HepG2 (cell line): ENCODE measurements around the gene NPC1. TPM values are rescaled to one million over a fixed set of nuclear protein-coding genes. Genes with fewer than 3 reads are reported as not detected.

Experiments
- ATAC-seq: fragments of 200-7000 bp; cut with Tn5 transposase; 3 replicates; pipeline ENCODE4 v1.9.1; 2020; ENCODE audit warnings: mild to moderate bottlenecking, moderate library complexity
- BruUV-seq: library from RNA; stranded (reverse); fragments of 400-500 nt; replicated peaks from 2 replicates; lab custom pipeline; 2021; lab: Mats Ljungman, UMichigan
- CTCF ChIA-PET: fragments of 300-600 bp; formaldehyde crosslinking; extraction: SDS; loops from one replicate; lab custom pipeline; 2021; ENCODE audit warnings: low total read pairs, inconsistent platforms, low intra/inter-chr PET ratio; lab: Yijun Ruan, JAX
- POLR2A ChIA-PET: fragments of 350-600 bp; sonication (Branson Sonifier 250); formaldehyde crosslinking; loops from one replicate; lab custom pipeline; 2020; ENCODE audit warnings: antibody characterized with exemption, inconsistent platforms; lab: Yijun Ruan, JAX
- DNase-seq: peaks from one replicate; pipeline ENCODE4 v3.0.0-alpha.2; 2015; ENCODE audit warnings: low spot score
- FAIRE-seq: peaks from 3 replicates; lab custom pipeline; 2011; peaks lifted over from hg19 to GRCh38; lab: Jason Lieb, UNC
- H2AFZ ChIP-seq: one replicate; pipeline ENCODE4 v1.6.1; 2011; ENCODE audit warnings: low read length, inconsistent platforms
- H3K27ac ChIP-seq: fragments of 300-600 bp; 3 replicates; pipeline ENCODE4 v1.8.0; 2011; ENCODE audit warnings: mixed run types, mild to moderate bottlenecking, mixed read lengths, low read length, inconsistent platforms; ENCODE audit not compliant: insufficient read depth; ENCODE audit errors: extremely low read length
- H3K27me3 ChIP-seq, 2 experiments: fragments of 200-600 bp in 1 of 2; 2 replicates in 1 of 2; 3 replicates in 1 of 2; pipeline versions ENCODE4 v1.6.0 to v1.8.0; 2011; ENCODE audit warnings: low read length in 2 of 2, mild to moderate bottlenecking in 2 of 2, moderate library complexity in 2 of 2, inconsistent platforms in 1 of 2; ENCODE audit not compliant: insufficient read depth in 2 of 2, control insufficient read depth in 1 of 2
- H3K36me3 ChIP-seq, 2 experiments: fragments of 200-600 bp in 1 of 2; replicated peaks in 1 of 2; 2 replicates in 1 of 2; 3 replicates in 1 of 2; pipeline versions ENCODE4 v1.5.1 to v1.8.0; 2011; ENCODE audit warnings: low read length in 2 of 2, inconsistent platforms in 1 of 2; ENCODE audit not compliant: insufficient read depth in 2 of 2, control insufficient read depth in 1 of 2
- H3K4me1 ChIP-seq: 2 replicates; pipeline ENCODE4 v1.5.1; 2012; ENCODE audit warnings: low read length, inconsistent platforms; ENCODE audit not compliant: insufficient read depth
- H3K4me2 ChIP-seq: 2 replicates; pipeline ENCODE4 v1.6.0; 2011; ENCODE audit warnings: low read depth, low read length, inconsistent platforms
- H3K4me3 ChIP-seq, 3 experiments: fragments of 200-600 bp in 1 of 3; sonication (generic), shearing (Covaris generic) in 1 of 3; replicated peaks in 1 of 3; 2 replicates each; pipeline ENCODE4 v1.5.1; 2011 to 2016; ENCODE audit warnings: low read length in 3 of 3, inconsistent platforms in 2 of 3, low read depth in 2 of 3, mild to moderate bottlenecking in 2 of 3, control low read depth in 1 of 3, mixed read lengths in 1 of 3; ENCODE audit not compliant: insufficient read depth in 1 of 3
- H3K79me2 ChIP-seq: one replicate; pipeline ENCODE4 v1.6.1; 2011; ENCODE audit warnings: low read length, inconsistent platforms; ENCODE audit not compliant: insufficient read depth
- H3K9ac ChIP-seq: 2 replicates; pipeline ENCODE4 v1.6.0; 2011; ENCODE audit warnings: mild to moderate bottlenecking, low read depth, low read length, inconsistent platforms; ENCODE audit not compliant: insufficient read depth
- H3K9me3 ChIP-seq: 2 replicates; pipeline ENCODE4 v1.5.1; 2012; ENCODE audit warnings: mild to moderate bottlenecking, low read length
- H4K20me1 ChIP-seq: 2 replicates; pipeline ENCODE4 v1.6.0; 2011; ENCODE audit warnings: inconsistent platforms, mild to moderate bottlenecking, low read length, moderate library complexity; ENCODE audit not compliant: insufficient read depth
- FLYWCH1 ChIP-seq: sonication (generic); formaldehyde crosslinking; IDR thresholded peaks from 2 replicates; pipeline ENCODE4 v1.8.1; 2023; ENCODE audit warnings: mild to moderate bottlenecking, missing genetic modification reagents
- FOSL2 ChIP-seq: sonication (generic); formaldehyde crosslinking; IDR thresholded peaks from 2 replicates; pipeline ENCODE4 v1.4.0; 2020; ENCODE audit warnings: missing genetic modification reagents
- HDAC1 ChIP-seq: sonication (generic); formaldehyde crosslinking; IDR thresholded peaks from 2 replicates; pipeline ENCODE4 v1.5.1; 2020; ENCODE audit warnings: mild to moderate bottlenecking, missing genetic modification reagents
- NR1H2 ChIP-seq: sonication (generic); formaldehyde crosslinking; IDR thresholded peaks from 2 replicates; pipeline ENCODE4 v1.8.1; 2022; ENCODE audit warnings: low read depth, missing genetic modification reagents, borderline replicate concordance
- POLR2A ChIP-seq, 2 experiments: IDR thresholded peaks; 2 replicates each; pipeline ENCODE4 v1.6.1; 2011; ENCODE audit warnings: low read depth in 2 of 2, low read length in 2 of 2, mild to moderate bottlenecking in 1 of 2, moderate library complexity in 1 of 2; ENCODE audit not compliant: insufficient read depth in 1 of 2
- RBFOX2 ChIP-seq: fragments of 200-400 bp; formaldehyde crosslinking; IDR thresholded peaks from 2 replicates; pipeline ENCODE4 v1.6.1; 2017; ENCODE audit warnings: low read depth, mild to moderate bottlenecking, low read length
- SAP130 ChIP-seq: IDR thresholded peaks from 2 replicates; pipeline ENCODE4 v1.6.1; 2016; ENCODE audit warnings: low read depth
- UBTF ChIP-seq: sonication (generic); formaldehyde crosslinking; IDR thresholded peaks from 2 replicates; pipeline ENCODE4 v1.4.0; 2020; ENCODE audit warnings: mild to moderate bottlenecking, missing genetic modification reagents
- ZBTB20 ChIP-seq: sonication (generic); formaldehyde crosslinking; IDR thresholded peaks from 2 replicates; pipeline ENCODE4 v1.8.1; 2023; ENCODE audit warnings: missing genetic modification reagents, low read depth, mild to moderate bottlenecking, borderline replicate concordance
- ZBTB38 ChIP-seq: sonication (generic); formaldehyde crosslinking; IDR thresholded peaks from 2 replicates; pipeline ENCODE4 v1.5.1; 2020; ENCODE audit warnings: mild to moderate bottlenecking, missing genetic modification reagents
- ZMYM3 ChIP-seq: sonication (generic); formaldehyde crosslinking; IDR thresholded peaks from 2 replicates; pipeline ENCODE4 v1.5.1; 2020; ENCODE audit warnings: mild to moderate bottlenecking, missing genetic modification reagents
- ZNF253 ChIP-seq: sonication (generic); formaldehyde crosslinking; IDR thresholded peaks from 2 replicates; pipeline ENCODE4 v1.8.0; 2022; ENCODE audit warnings: mild to moderate bottlenecking, missing genetic modification reagents, borderline replicate concordance
- ZNF430 ChIP-seq: sonication (generic); formaldehyde crosslinking; IDR thresholded peaks from 2 replicates; pipeline ENCODE4 v1.9.0; 2021; ENCODE audit warnings: mild to moderate bottlenecking, missing genetic modification reagents
- ZNF460 ChIP-seq: sonication (generic); formaldehyde crosslinking; IDR thresholded peaks from 2 replicates; pipeline ENCODE4 v1.5.1; 2020; ENCODE audit warnings: missing genetic modification reagents, mild to moderate bottlenecking, borderline replicate concordance
- ZNF710 ChIP-seq: sonication (generic); formaldehyde crosslinking; IDR thresholded peaks from 2 replicates; pipeline ENCODE4 v1.5.0; 2020; ENCODE audit warnings: mild to moderate bottlenecking, missing genetic modification reagents, borderline replicate concordance
- WGBS: methylation state at CpG from one replicate; pipeline ENCODE4 v1.1.6; 2017; ENCODE audit warnings: low lambda C conversion rate; 5-methylcytosine and 5-hydroxymethylcytosine counted together
- in situ Hi-C: cut with HindIII; loops from 2 replicates; pipeline ENCODE4 v1.10.0; 2017; ENCODE audit warnings: low pct_unique_long_range_greater_than_20kb; ENCODE audit not compliant: extremely low pct_ligation_motif_present
- intact Hi-C: fragments of 100-400 bp; cut with micrococcal nuclease; formaldehyde crosslinking; loops from one replicate; pipeline ENCODE4 v1.10.0; 2022; ENCODE audit not compliant: unreplicated experiment
- polyA plus RNA-seq, 8 experiments: library from polyadenylated mRNA; depleted of rRNA in 3 of 8; stranded (reverse) in 7 of 8; unstranded in 1 of 8; fragments of >200 nt; fragmentation: Illumina TruSeq in 4 of 8; extraction: Trizol in 4 of 8; gene quantifications; 2 replicates each; pipeline versions ENCODE4 v1.2.1 to v1.2.3, GENCODE V29; 2011 to 2016; ENCODE audit warnings: low read depth in 4 of 8, missing spikeins in 1 of 8, mixed read lengths in 1 of 8; ENCODE audit not compliant: insufficient read depth in 1 of 8
- total RNA-seq, 5 experiments: library from RNA; depleted of rRNA; stranded (reverse); fragments of >200 nt; fragmentation: Illumina TruSeq; extraction: Trizol; gene quantifications; 2 replicates each; pipeline ENCODE4 v1.2.3, GENCODE V29; 2016; ENCODE audit warnings: low read depth in 1 of 5

The NPC1 gene
- total and polyA plus RNA-seq, 2 of the 13 experiments (the other 11 are each of a cell fraction or from before 2014, with no cell fraction given): 46.5 to 114 TPM

- TF ChIP-seq ZNF430 (CRISPR knock-in tag) (0 out of 2 replicates have a peak, but pooled peaks have one; percentile 33), UBTF (CRISPR knock-in tag) (no peak), POLR2A (IDR thresholded peaks at IDR 0.05; ENCODE audit: insufficient read depth in 1 of 2, low read depth in 2 of 2, low read length in 2 of 2) (peak in 1 of 2 experiments; percentile 25; a peak in 1 of 4 replicates), SAP130 (CRISPR knock-in tag) (peak; percentile 45), FOSL2 (peak; percentile 26; the same call in 1 of the 2 replicates)
Measured at GRCh38 chr18:23585007-23585871, 1.1 kb downstream of the NPC1 start (continued).

- BruUV-seq: no TSS peak
- POLR2A ChIA-PET: interaction anchor here (0.7 to 3.3 kb wide), 4 partner anchors 14 to 80 kb away, joined by 3 to 25 read pairs (median 6); partner anchors contain the start of gene RMC1
- H3K9me3 ChIP-seq: no peaks in the 10 kb centered on the region
- peaks cover 67% of the 10 kb centered on the region for H3K79me2 ChIP-seq
- no peak for FAIRE-seq
- 69% methylated on average over 13 of the region's 13 CpGs for WGBS
- peaks cover 5 to 21% of the 10 kb centered on the region in 2 experiments for H3K36me3 ChIP-seq
- peak overlapping the region; percentile 85 to 99 (median 96) for H3K4me3 ChIP-seq
- H3K4me2 ChIP-seq: peak overlapping the region; percentile 78
- H3K27me3 ChIP-seq: peaks cover 0 to 5% of the 10 kb centered on the region in 2 experiments; a peak in 1 of 5 replicates
- in situ Hi-C loops (no loop called here), intact Hi-C loops (loop anchor here (5.0 kb wide), 1 partner anchor 1642 kb away; no protein-coding TSS in a partner anchor)
- CTCF ChIA-PET: no interaction called here
- H3K9ac ChIP-seq: peak overlapping the region; percentile 100
- DNase-seq: no peak
- ATAC-seq: no peak
- no peak overlapping the region for H2AFZ ChIP-seq
- H4K20me1 ChIP-seq: peaks cover 29% of the 10 kb centered on the region
- H3K4me1 ChIP-seq: peaks cover 78% of the 10 kb centered on the region
- H3K27ac ChIP-seq: peak overlapping the region; percentile 100
- TF ChIP-seq HDAC1 (CRISPR knock-in tag) (no peak), ZNF253 (CRISPR knock-in tag) (no peak), ZBTB20 (CRISPR knock-in tag) (no peak), ZMYM3 (CRISPR knock-in tag) (peak; percentile 46; the same call in 1 of the 2 replicates), ZBTB38 (CRISPR knock-in tag) (peak; percentile 97), NR1H2 (CRISPR knock-in tag) (no peak), FLYWCH1 (no peak), RBFOX2 (0 out of 2 replicates have a peak, but pooled peaks have one; percentile 43), ZNF710 (CRISPR knock-in tag) (peak; percentile 26; the same call in 1 of the 2 replicates), ZNF460 (peak; percentile 93)
Measured at GRCh38 chr18:23584019-23584983, 2.0 kb downstream of the NPC1 start.
